GM23338 (cell line): ENCODE measurements around the gene ITGA3. TPM values are rescaled to one million over a fixed set of nuclear protein-coding genes. Genes with fewer than 3 reads are reported as not detected.

Experiments
- CREB1 ChIP-seq: fragments of 250-450 bp; sonication (Bioruptor Pico); IDR thresholded peaks from 2 replicates; pipeline ENCODE4 v1.5.0; 2020; ENCODE audit warnings: low read depth, mild to moderate bottlenecking, moderate library complexity
- CTCF ChIP-seq, 2 experiments: fragments of 200-600 bp in 1 of 2; sonication (generic) in 1 of 2; conservative IDR thresholded peaks; 2 replicates each; pipeline versions ENCODE4 v1.5.1 to v1.6.1; 2016 to 2017; ENCODE audit warnings: antibody characterized with exemption in 2 of 2, low read depth in 2 of 2, mild to moderate bottlenecking in 2 of 2, moderate library complexity in 1 of 2
- EZH2 ChIP-seq: fragments of 200-600 bp; sonication (generic); IDR thresholded peaks from one replicate; pipeline ENCODE4 v1.8.0; 2017; ENCODE audit warnings: antibody characterized with exemption, mild to moderate bottlenecking, low read depth; ENCODE audit not compliant: unreplicated experiment
- NANOG ChIP-seq: IDR thresholded peaks from 2 replicates; pipeline ENCODE4 v1.6.1; 2016; ENCODE audit warnings: antibody characterized with exemption, borderline replicate concordance
- REST ChIP-seq: IDR thresholded peaks from one replicate; pipeline ENCODE4 v1.6.1; 2018; ENCODE audit warnings: antibody characterized with exemption; ENCODE audit not compliant: unreplicated experiment
- STAT1 ChIP-seq: IDR thresholded peaks from one replicate; pipeline ENCODE4 v1.6.1; 2016; ENCODE audit warnings: antibody characterized with exemption; ENCODE audit not compliant: unreplicated experiment
- ZNF114 ChIP-seq: fragments of 250-450 bp; sonication (Bioruptor Pico); IDR thresholded peaks from 2 replicates; pipeline ENCODE4 v1.5.0; 2020; ENCODE audit warnings: mild to moderate bottlenecking, moderate library complexity
- ZNF462 ChIP-seq: fragments of 250-450 bp; sonication (Bioruptor Pico); IDR thresholded peaks from 2 replicates; pipeline ENCODE4 v1.5.0; 2020; ENCODE audit warnings: mild to moderate bottlenecking, moderate library complexity
- polyA plus RNA-seq: library from polyadenylated mRNA; unstranded; fragments of >200 nt; fragmentation: Nextera tagmentation; extraction: Ambion mirVana; gene quantifications from 2 replicates; pipeline ENCODE4 v1.2.1, GENCODE V29; 2016
- total RNA-seq: library from RNA; depleted of rRNA; stranded (reverse); fragments of >200 nt; shearing (Covaris generic); gene quantifications from 2 replicates; pipeline ENCODE4 v1.2.3, GENCODE V29; 2014

The ITGA3 gene
- total and polyA plus RNA-seq, 2 experiments from 2014 or later: 9.6 to 28.3 TPM

- TF ChIP-seq ZNF462 (CRISPR knock-in tag) (no peak), REST (no peak), CREB1 (no peak), EZH2 (no peak), NANOG (no peak), CTCF (conservative IDR thresholded peaks at IDR 0.05; ENCODE audit: low read depth in 2 of 2) (no peak), STAT1 (no peak), ZNF114 (CRISPR knock-in tag) (no peak)
Measured at GRCh38 chr17:50056961-50057330, 1.0 kb downstream of the ITGA3 start (continued).
